Endodermal cell (in vitro differentiated cells): ENCODE results near the gene EIF3J. TPM values are rescaled to one million over a fixed set of nuclear protein-coding genes. Genes with fewer than 3 reads are reported as not detected.

Experiments
- DNase-seq: peaks from one replicate; pipeline ENCODE4 v3.0.0-alpha.2; 2017
- H3K27ac ChIP-seq: 2 replicates; pipeline ENCODE4 v1.5.1; 2013; ENCODE audit warnings: mild to moderate bottlenecking, low read depth, low read length, moderate library complexity
- H3K27me3 ChIP-seq: 2 replicates; pipeline ENCODE4 v1.6.1; 2013; ENCODE audit warnings: mild to moderate bottlenecking, low read length, moderate library complexity; ENCODE audit not compliant: insufficient read depth, control insufficient read depth, poor library complexity, severe bottlenecking
- H3K36me3 ChIP-seq: 2 replicates; pipeline ENCODE4 v1.7.0; 2013; ENCODE audit warnings: mild to moderate bottlenecking, low read length, moderate library complexity; ENCODE audit not compliant: control insufficient read depth, insufficient read depth
- H3K4me1 ChIP-seq: one replicate; pipeline ENCODE4 v1.7.0; 2013; ENCODE audit warnings: low read length; ENCODE audit not compliant: control insufficient read depth, insufficient read depth
- H3K4me3 ChIP-seq: 2 replicates; pipeline ENCODE4 v1.5.1; 2013; ENCODE audit warnings: mild to moderate bottlenecking, low read length, moderate library complexity
- H3K9ac ChIP-seq: 2 replicates; pipeline ENCODE4 v1.6.1; 2013; ENCODE audit warnings: mild to moderate bottlenecking, low read length, moderate library complexity; ENCODE audit not compliant: poor library complexity, severe bottlenecking; ENCODE audit errors: extremely low read depth
- H3K9me3 ChIP-seq: 2 replicates; pipeline ENCODE4 v1.6.1; 2013; ENCODE audit warnings: mild to moderate bottlenecking, low read length, moderate library complexity; ENCODE audit not compliant: control insufficient read depth
- H3K27ac Mint-ChIP-seq: 2 replicates; pipeline ENCODE4 v1.8.0; 2020; ENCODE audit warnings: mixed read lengths
- H3K27me3 Mint-ChIP-seq: 2 replicates; pipeline ENCODE4 v1.8.0; 2021; ENCODE audit warnings: mild to moderate bottlenecking, mixed read lengths; ENCODE audit not compliant: insufficient read depth
- H3K36me3 Mint-ChIP-seq: 2 replicates; pipeline ENCODE4 v1.8.0; 2020; ENCODE audit warnings: low read depth, mixed read lengths
- H3K4me1 Mint-ChIP-seq: 2 replicates; pipeline ENCODE4 v1.8.0; 2020; ENCODE audit warnings: mixed read lengths
- H3K4me3 Mint-ChIP-seq: 2 replicates; pipeline ENCODE4 v1.8.0; 2020; ENCODE audit warnings: mild to moderate bottlenecking, moderate library complexity, mixed read lengths
- H3K9me3 Mint-ChIP-seq: 2 replicates; pipeline ENCODE4 v1.8.0; 2020; ENCODE audit warnings: mild to moderate bottlenecking, mixed read lengths
- CTCF ChIP-seq: fragments of 200-600 bp; sonication (generic); conservative IDR thresholded peaks from 2 replicates; pipeline ENCODE4 v1.5.0; 2021; ENCODE audit warnings: antibody characterized with exemption, mild to moderate bottlenecking
- whole genome bisulfite sequencing, 2 experiments: methylation state at CpG; one replicate each; pipeline versions ENCODE4 v1.1.5 to v1.1.7; 2013; ENCODE audit warnings: missing lambda C conversion rate in 2 of 2, mixed read lengths in 1 of 2; ENCODE audit not compliant: insufficient coverage in 1 of 2, insufficient read length in 1 of 2; 5-methylcytosine and 5-hydroxymethylcytosine counted together
- total RNA-seq, 2 donors: library from RNA; stranded (reverse); fragmentation: NEBNext Ultra II Directional in 1 of 2; extraction: Animal tissue kit (Norgen Biotek cat#: 25700) in 1 of 2; gene quantifications; 2 replicates in 1 of 2; 3 replicates in 1 of 2; pipeline ENCODE4 v1.2.1, GENCODE V29; 2021

The EIF3J gene
- total RNA-seq, 2 donors from 2014 or later = 71.4 to 76.5 TPM

GRCh38 chr15:44536302-44536961 lies 515 bp upstream of the EIF3J start:
- H3K9ac ChIP-seq = peak overlapping the region; percentile 81
- no peaks in the 10 kb centered on the region for H3K4me1 ChIP-seq
- Mint-ChIP-seq H3K4me1 (peaks cover 14% of the 10 kb centered on the region), H3K4me3 (peak overlapping the region; percentile 77), H3K36me3 (peaks cover 40% of the 10 kb centered on the region), H3K27me3 (no peaks in the 10 kb centered on the region), H3K9me3 (no peaks in the 10 kb centered on the region), H3K27ac (peak overlapping the region; percentile 79)
- H3K27me3 ChIP-seq = no peaks in the 10 kb centered on the region
- DNase-seq = peak; percentile 97
- 0% methylated on average over 9 to 43 of the region's 47 CpGs for WGBS, 2 experiments
- peaks cover 12% of the 10 kb centered on the region for H3K36me3 ChIP-seq
- H3K27ac ChIP-seq = peak overlapping the region; percentile 72
- H3K9me3 ChIP-seq = no peaks in the 10 kb centered on the region
- TF ChIP-seq CTCF = peak; percentile 67
- peak overlapping the region; percentile 99 for H3K4me3 ChIP-seq

- Mint-ChIP-seq H3K27ac (peak overlapping the region; percentile 42), H3K4me1 (peaks cover 14% of the 10 kb centered on the region), H3K27me3 (no peaks in the 10 kb centered on the region), H3K4me3 (peak overlapping the region; percentile 77), H3K9me3 (no peaks in the 10 kb centered on the region), H3K36me3 (peaks cover 48% of the 10 kb centered on the region)
- H3K9ac ChIP-seq = peak overlapping the region; percentile 87
- TF ChIP-seq CTCF = peak; percentile 28
- H3K27ac ChIP-seq = peak overlapping the region; percentile 91
- H3K4me3 ChIP-seq = peak overlapping the region; percentile 88
- peaks cover 26% of the 10 kb centered on the region for H3K36me3 ChIP-seq
- no peak for DNase-seq
- 11 to 20% methylated on average over 4 to 10 of the region's 13 CpGs for WGBS, 2 experiments
- no peaks in the 10 kb centered on the region for H3K27me3 ChIP-seq
- no peaks in the 10 kb centered on the region for H3K4me1 ChIP-seq
- H3K9me3 ChIP-seq = no peaks in the 10 kb centered on the region
Observed at GRCh38 chr15:44537735-44538240, 841 bp downstream of the EIF3J start.

DNA sequence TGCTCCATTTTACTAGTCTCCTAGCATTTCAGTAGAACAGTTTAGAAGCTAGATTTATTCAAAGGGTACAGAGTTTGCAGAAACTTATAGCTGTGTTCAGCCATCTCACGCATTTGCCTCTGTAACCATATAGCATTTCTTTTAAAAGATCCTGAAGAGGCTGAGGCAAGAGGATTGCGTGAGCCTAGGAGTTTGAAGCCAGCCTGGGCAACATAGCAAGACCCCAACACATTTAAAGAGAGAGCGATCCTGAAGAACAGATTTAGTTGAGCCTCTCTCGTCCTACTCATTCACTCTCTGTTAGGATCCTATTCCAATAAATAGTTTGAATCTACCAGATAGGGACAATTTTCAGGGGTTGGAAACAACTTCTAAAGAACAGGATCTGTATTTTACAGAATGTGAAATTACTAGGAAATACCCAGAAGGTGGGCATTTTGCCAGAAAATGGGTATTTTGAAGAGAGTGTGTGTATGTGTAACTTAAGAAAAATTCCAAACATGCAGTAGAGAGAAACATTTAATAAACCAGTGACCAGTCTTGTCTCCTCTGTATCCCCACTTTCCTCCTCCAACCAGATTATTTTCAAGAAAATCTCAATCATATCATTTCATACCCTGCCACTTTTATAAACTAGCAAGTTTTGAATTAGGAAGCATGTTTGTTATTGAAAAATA lies 4.5 kb downstream of the EIF3J start:
- Histone ChIP-seq H3K4me1 (no peaks in the 10 kb centered on the region), H3K36me3 (peaks cover 42% of the 10 kb centered on the region), H3K27ac (no peak overlapping the region), H3K4me3 (no peak overlapping the region), H3K27me3 (no peaks in the 10 kb centered on the region), H3K9me3 (no peaks in the 10 kb centered on the region), H3K9ac (no peak overlapping the region)
- no peak for TF ChIP-seq CTCF
- Mint-ChIP-seq H3K36me3 (peaks cover 45% of the 10 kb centered on the region), H3K9me3 (no peaks in the 10 kb centered on the region), H3K27me3 (no peaks in the 10 kb centered on the region), H3K27ac (no peak overlapping the region), H3K4me1 (peaks cover 9% of the 10 kb centered on the region), H3K4me3 (no peak overlapping the region)
- WGBS, 2 experiments = 95 to 97% methylated on average over 2 to 4 of the region's 4 CpGs
- DNase-seq = no peak
